GM12878 (cell line): ENCODE results near the gene SLC12A5. TPM values are rescaled to one million over a fixed set of nuclear protein-coding genes. Genes with fewer than 3 reads are reported as not detected.
A peak's percentile ranks its signal among the peaks of the same experiment; 100 is the strongest.

Source experiments
- ATAC-seq: fragments of 200-7000 bp; cut with Tn5 transposase; 3 replicates; pipeline ENCODE4 v1.9.1; 2020; ENCODE audit warnings: mild to moderate bottlenecking, moderate library complexity
- BruUV-seq: library from RNA; stranded (reverse); fragments of 400-500 nt; replicated peaks from 2 replicates; lab custom pipeline; 2021; lab: Mats Ljungman, UMichigan
- CTCF ChIA-PET: fragments of 300-600 bp; sonication (Branson Sonifier 250); formaldehyde crosslinking; extraction: SDS; loops from one replicate; lab custom pipeline; 2021; ENCODE audit warnings: inconsistent platforms; lab: Yijun Ruan, JAX
- POLR2A ChIA-PET: fragments of 350-600 bp; formaldehyde crosslinking; extraction: SDS; loops from one replicate; lab custom pipeline; 2021; ENCODE audit warnings: inconsistent platforms; lab: Charles Lee
- RAD21 ChIA-PET: fragments of 300-600 bp; sonication (Branson Sonifier 250); formaldehyde crosslinking; loops from one replicate; lab custom pipeline; 2023; ENCODE audit warnings: antibody characterized with exemption; ENCODE audit not compliant: unreplicated experiment; lab: Charles Lee
- SMC1A ChIA-PET: fragments of 300-600 bp; sonication (Branson Sonifier 250); formaldehyde crosslinking; loops from one replicate; lab custom pipeline; 2023; ENCODE audit not compliant: unreplicated experiment, uncharacterized antibody; lab: Charles Lee
- DNase-seq: peaks from one replicate; pipeline ENCODE4 v3.0.0-alpha.2; 2011; ENCODE audit warnings: low read depth, low spot score
- FAIRE-seq: peaks from 3 replicates; lab custom pipeline; 2011; peaks lifted over from hg19 to GRCh38; lab: Jason Lieb, UNC
- H2AFZ ChIP-seq: 2 replicates; pipeline ENCODE4 v1.6.0; 2011; ENCODE audit warnings: low read depth, low read length, control low read depth; ENCODE audit not compliant: control insufficient read depth
- H3K27ac ChIP-seq: 2 replicates; pipeline ENCODE4 v1.5.1; 2011; ENCODE audit warnings: control low read depth; ENCODE audit not compliant: control insufficient read depth, insufficient read depth
- H3K27me3 ChIP-seq, 2 experiments: replicated peaks in 1 of 2; 2 replicates each; pipeline versions ENCODE4 v1.6.0 to v1.6.1; 2011; ENCODE audit warnings: low read length in 1 of 2; ENCODE audit not compliant: control insufficient read depth in 2 of 2, insufficient read depth in 2 of 2
- H3K36me3 ChIP-seq, 2 experiments: 2 replicates each; pipeline ENCODE4 v1.5.1; 2011; ENCODE audit warnings: low read length in 1 of 2; ENCODE audit not compliant: control insufficient read depth in 2 of 2, insufficient read depth in 2 of 2
- H3K4me1 ChIP-seq: 2 replicates; pipeline ENCODE4 v1.6.1; 2011; ENCODE audit warnings: mild to moderate bottlenecking, low read length, moderate library complexity, mixed read lengths; ENCODE audit not compliant: control insufficient read depth, insufficient read depth
- H3K4me2 ChIP-seq: 2 replicates; pipeline ENCODE4 v1.6.0; 2011; ENCODE audit warnings: control low read depth; ENCODE audit not compliant: control insufficient read depth, insufficient read depth
- H3K4me3 ChIP-seq: fragments of 200-600 bp; sonication (generic); 2 replicates; pipeline ENCODE4 v1.5.1; 2016
- H3K79me2 ChIP-seq: 2 replicates; pipeline ENCODE4 v1.6.0; 2011; ENCODE audit warnings: low read length; ENCODE audit not compliant: control insufficient read depth, insufficient read depth
- H3K9ac ChIP-seq: 2 replicates; pipeline ENCODE4 v1.8.0; 2011; ENCODE audit warnings: low read length, control low read depth, mixed read lengths; ENCODE audit not compliant: control insufficient read depth, insufficient read depth
- H3K9me3 ChIP-seq: replicated peaks from 3 replicates; pipeline ENCODE4 v1.5.1; 2011; ENCODE audit warnings: mild to moderate bottlenecking, low read length; ENCODE audit not compliant: control insufficient read depth, insufficient read depth
- H4K20me1 ChIP-seq: 2 replicates; pipeline ENCODE4 v1.6.0; 2011; ENCODE audit not compliant: control insufficient read depth, insufficient read depth
- ASH2L ChIP-seq: fragments of 300-600, 200-600 bp; sonication (generic); IDR thresholded peaks from 2 replicates; pipeline ENCODE4 v1.6.1; 2017; ENCODE audit warnings: low read depth, mild to moderate bottlenecking, borderline replicate concordance
- ATF7 ChIP-seq: fragments of 450-650 bp; IDR thresholded peaks from 2 replicates; pipeline ENCODE4 v1.6.1; 2016; ENCODE audit warnings: low read depth, mild to moderate bottlenecking
- CREB1 ChIP-seq: IDR thresholded peaks from 2 replicates; pipeline ENCODE4 v1.6.1; 2012; ENCODE audit warnings: low read depth, mild to moderate bottlenecking, inconsistent platforms
- GABPA ChIP-seq: IDR thresholded peaks from 2 replicates; pipeline ENCODE4 v1.6.1; 2014; ENCODE audit warnings: antibody characterized with exemption, low read depth, mild to moderate bottlenecking, inconsistent platforms
- SUZ12 ChIP-seq: fragments of 200-600 bp; sonication (generic); IDR thresholded peaks from one replicate; pipeline ENCODE4 v1.6.1; 2018; ENCODE audit warnings: antibody characterized with exemption, mild to moderate bottlenecking; ENCODE audit not compliant: unreplicated experiment
- ZZZ3 ChIP-seq: IDR thresholded peaks from 2 replicates; pipeline ENCODE4 v1.6.1; 2011; ENCODE audit warnings: low read depth; ENCODE audit not compliant: control insufficient read depth, insufficient read length
- WGBS: methylation state at CpG from one replicate; pipeline ENCODE4 v1.1.6; 2016; ENCODE audit warnings: low lambda C conversion rate; ENCODE audit not compliant: insufficient replicate concordance, insufficient coverage; ENCODE audit errors: missing lambda C conversion rate; 5-methylcytosine and 5-hydroxymethylcytosine counted together
- in situ Hi-C: fragments of 300-500 bp; cut with MboI; formaldehyde crosslinking; loops from 9 replicates; pipeline ENCODE4 v1.14.3; 2018; ENCODE audit warnings: mixed read lengths
- intact Hi-C: fragments of 100-400 bp; cut with micrococcal nuclease; formaldehyde crosslinking; loops from one replicate; pipeline ENCODE4 v1.14.2; 2022; ENCODE audit not compliant: unreplicated experiment
- polyA plus RNA-seq, 11 experiments: library from polyadenylated mRNA; depleted of rRNA in 4 of 11; unstranded in 6 of 11; stranded (reverse) in 5 of 11; fragments of >200 nt; fragmentation: Nextera tagmentation in 4 of 11; fragmentation: Illumina TruSeq in 1 of 11; extraction: Ambion mirVana in 4 of 11; extraction: Trizol in 1 of 11; gene quantifications; 1 replicate in 1 of 11; 2 replicates in 10 of 11; pipeline versions ENCODE4 v1.2.1 to v1.2.3, GENCODE V29; 2011 to 2016; ENCODE audit warnings: inconsistent platforms in 2 of 11, missing spikeins in 2 of 11, low read depth in 1 of 11
- total RNA-seq, 4 experiments: library from RNA; depleted of rRNA in 3 of 4; stranded (reverse); fragments of >200 nt in 3 of 4; fragmentation: Illumina TruSeq in 1 of 4; extraction: Trizol in 1 of 4; gene quantifications; 2 replicates each; pipeline versions ENCODE4 v1.2.1 to v1.2.3, GENCODE V29; 2013 to 2021

Gene SLC12A5
- total and polyA plus RNA-seq, 10 of the 15 experiments (the other 5 are each of a cell fraction or from before 2014, with no cell fraction given), result 0.26 to 2.7 (median 1.2) TPM

- Histone ChIP-seq H3K9me3 (no peaks in the 10 kb centered on the region; the same call in 2 of the 3 replicates), H3K9ac (no peak overlapping the region), H4K20me1 (no peaks in the 10 kb centered on the region), H3K4me2 (no peak overlapping the region), H3K36me3 (no peaks in the 10 kb centered on the region), H3K27ac (no peak overlapping the region), H3K4me1 (peaks cover 9% of the 10 kb centered on the region; the same call in 1 of the 2 replicates), H3K27me3 (no peaks in the 10 kb centered on the region; a peak in 1 of 4 replicates), H2AFZ (no peak overlapping the region), H3K79me2 (no peaks in the 10 kb centered on the region), H3K4me3 (no peak overlapping the region)
- RAD21 ChIA-PET, result no interaction called here
- in situ Hi-C loops (no loop called here), intact Hi-C loops (no loop called here)
- no peak for FAIRE-seq
- peak; percentile 35; the same call in 1 of the 2 replicates for TF ChIP-seq CREB1
- TF ChIP-seq ZZZ3, result no peak
- POLR2A ChIA-PET, result interaction anchor here (0.6 kb wide), 1 partner anchor 239 kb away, joined by 3 read pairs; no protein-coding TSS in a partner anchor
- BruUV-seq, result no TSS peak
- CTCF ChIA-PET, result interaction anchor here (0.7 to 2.1 kb wide), 4 partner anchors 11 to 78 kb away, joined by 3 to 6 read pairs (median 4); no protein-coding TSS in a partner anchor
- SMC1A ChIA-PET, result interaction anchor here (1.1 to 2.8 kb wide), 2 partner anchors 9 to 17 kb away, joined by 4 to 11 read pairs; partner anchors contain the start of gene CD40
- no peak for DNase-seq
- 56% methylated on average over 3 of the region's 3 CpGs for WGBS
- no peak for ATAC-seq
These were observed 72.9 kb downstream of the SLC12A5 start for GRCh38 chr20:46101957-46102356.

- BruUV-seq, result no TSS peak
- CTCF ChIA-PET, result interaction anchor here (0.7 to 2.1 kb wide), 2 partner anchors 15 to 79 kb away, joined by 3 to 6 read pairs; no protein-coding TSS in a partner anchor
- Histone ChIP-seq H3K4me2 (no peak overlapping the region), H3K4me1 (peaks cover 13% of the 10 kb centered on the region), H2AFZ (no peak overlapping the region), H4K20me1 (no peaks in the 10 kb centered on the region), H3K27me3 (no peaks in the 10 kb centered on the region; a peak in 1 of 4 replicates), H3K27ac (no peak overlapping the region), H3K36me3 (no peaks in the 10 kb centered on the region), H3K4me3 (no peak overlapping the region), H3K79me2 (no peaks in the 10 kb centered on the region), H3K9ac (no peak overlapping the region), H3K9me3 (no peaks in the 10 kb centered on the region; the same call in 2 of the 3 replicates)
- no peak for ATAC-seq
- SMC1A ChIA-PET, result no interaction called here
- RAD21 ChIA-PET, result no interaction called here
- POLR2A ChIA-PET, result no interaction called here
- DNase-seq, result no peak
- in situ Hi-C loops (no loop called here), intact Hi-C loops (no loop called here)
- WGBS, result 81% methylated on average over 3 of the region's 3 CpGs
- no peak for TF ChIP-seq SUZ12
- no peak for TF ChIP-seq ASH2L
- 0 out of 2 replicates have a peak, but pooled peaks have one; percentile 22 for TF ChIP-seq ATF7
- TF ChIP-seq GABPA, result no peak
- FAIRE-seq, result no peak
These were observed 73.9 kb downstream of the SLC12A5 start for GRCh38 chr20:46102940-46103339.
